ENCODE data around the gene FILIP1. TPM values are rescaled to one million over a fixed set of nuclear protein-coding genes. Genes with fewer than 3 reads are reported as not detected.

FILIP1 gene
- total and polyA plus RNA-seq, 2 of the 4 experiments (the other 2 are of a cell fraction): under 0.01 to 0.03 TPM

- no peaks in the 10 kb centered on the region for H3K4me1 ChIP-seq (ENCODE audit: control insufficient read depth, insufficient read depth, low read length)
- H2AFZ ChIP-seq (replicated peaks; ENCODE audit: low read length, poor library complexity): peak overlapping the region; percentile 89
- H3K4ac ChIP-seq (ENCODE audit: low read depth, low read length): no peak overlapping the region
- dilution Hi-C loops (cut with HindIII; ENCODE audit: low sequenced_read_pairs, unreplicated experiment): no loop called here
- no peak overlapping the region for H2AK9ac ChIP-seq (replicated peaks; ENCODE audit: low read depth, low read length, poor library complexity)
- H3K27me3 ChIP-seq (ENCODE audit: control insufficient read depth, insufficient read depth, low read length): no peaks in the 10 kb centered on the region
- H3K36me3 ChIP-seq (ENCODE audit: control insufficient read depth, insufficient read depth, low read length): no peaks in the 10 kb centered on the region
- intact Hi-C loops (cut with micrococcal nuclease): loop anchor here (10.0 kb wide), 1 partner anchor 470 kb away; no protein-coding TSS in a partner anchor
- H3K9ac ChIP-seq (ENCODE audit: low read depth, low read length): peak overlapping the region; percentile 46
- H2BK5ac ChIP-seq (ENCODE audit: low read depth, low read length, poor library complexity, severe bottlenecking): peak overlapping the region; percentile 19
- in situ Hi-C loops (cut with MboI; ENCODE audit: low sequenced_read_pairs): no loop called here
- ATAC-seq (ENCODE audit: low read depth) (no peak), DNase-seq (no peak)
- ChIA-PET POLR2A (ENCODE audit: unreplicated experiment) (no interaction called here), CTCF (interaction anchor here (1.7 kb wide), 1 partner anchor 18 kb away, joined by 4 read pairs; no protein-coding TSS in a partner anchor)
- no peak overlapping the region; the same call in 1 of the 2 replicates for H4K5ac ChIP-seq (ENCODE audit: low read depth, low read length)
- no peak for TF ChIP-seq RAD21 (IDR thresholded peaks at IDR 0.05; ENCODE audit: low read length)
- no peak for TF ChIP-seq FOS (IDR thresholded peaks at IDR 0.05; ENCODE audit: low read depth, low read length)
- no peak for TF ChIP-seq CHD1 (IDR thresholded peaks at IDR 0.05; ENCODE audit: low read depth, low read length)
- no peak for TF ChIP-seq ELK1 (IDR thresholded peaks at IDR 0.05; ENCODE audit: borderline replicate concordance, low read depth, low read length)
- TF ChIP-seq, protein P1, sequence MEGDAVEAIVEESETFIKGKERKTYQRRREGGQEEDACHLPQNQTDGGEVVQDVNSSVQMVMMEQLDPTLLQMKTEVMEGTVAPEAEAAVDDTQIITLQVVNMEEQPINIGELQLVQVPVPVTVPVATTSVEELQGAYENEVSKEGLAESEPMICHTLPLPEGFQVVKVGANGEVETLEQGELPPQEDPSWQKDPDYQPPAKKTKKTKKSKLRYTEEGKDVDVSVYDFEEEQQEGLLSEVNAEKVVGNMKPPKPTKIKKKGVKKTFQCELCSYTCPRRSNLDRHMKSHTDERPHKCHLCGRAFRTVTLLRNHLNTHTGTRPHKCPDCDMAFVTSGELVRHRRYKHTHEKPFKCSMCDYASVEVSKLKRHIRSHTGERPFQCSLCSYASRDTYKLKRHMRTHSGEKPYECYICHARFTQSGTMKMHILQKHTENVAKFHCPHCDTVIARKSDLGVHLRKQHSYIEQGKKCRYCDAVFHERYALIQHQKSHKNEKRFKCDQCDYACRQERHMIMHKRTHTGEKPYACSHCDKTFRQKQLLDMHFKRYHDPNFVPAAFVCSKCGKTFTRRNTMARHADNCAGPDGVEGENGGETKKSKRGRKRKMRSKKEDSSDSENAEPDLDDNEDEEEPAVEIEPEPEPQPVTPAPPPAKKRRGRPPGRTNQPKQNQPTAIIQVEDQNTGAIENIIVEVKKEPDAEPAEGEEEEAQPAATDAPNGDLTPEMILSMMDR (conservative IDR thresholded peaks at IDR 0.05; ENCODE audit: low read depth, low read length): no peak
- TF ChIP-seq RCOR1 (IDR thresholded peaks at IDR 0.05; ENCODE audit: insufficient replicate concordance, low read length): no peak
- peak overlapping the region; percentile 84 for H3K4me2 ChIP-seq (ENCODE audit: low read depth, low read length)
- no peak overlapping the region for H3K27ac ChIP-seq (ENCODE audit: insufficient read depth, low read length)
- TSS peak; percentile 72 for BruUV-seq (replicated peaks)
- H3K56ac ChIP-seq (ENCODE audit: extremely low read depth, insufficient read depth, low read length): 0 out of 2 replicates have a peak overlapping the region, but pooled peaks have one; percentile 63
- no peak overlapping the region for H3K18ac ChIP-seq (ENCODE audit: low read depth, low read length)
- 0% methylated on average over 1 of the region's 6 CpGs; no CpG with 5 or more reads in 1 of the 2 experiments for WGBS, 2 experiments (ENCODE audit: extremely low coverage in 2 of 2, insufficient read length in 1 of 2)
- peak overlapping the region; percentile 65 for H3K14ac ChIP-seq (replicated peaks; ENCODE audit: low read depth, low read length)
- H3K79me1 ChIP-seq (ENCODE audit: low read depth in 1 of 2, low read length in 2 of 2): peaks cover 0 to 9% of the 10 kb centered on the region in 2 experiments; a peak in 2 of 4 replicates
- peaks cover 19% of the 10 kb centered on the region for H4K20me1 ChIP-seq (ENCODE audit: insufficient read depth, low read length)
- H3K4me3 ChIP-seq (ENCODE audit: insufficient read depth, low read depth, low read length): peak overlapping the region; percentile 60
- H2AK5ac ChIP-seq (ENCODE audit: low read depth, low read length): no peak overlapping the region
- H3K23ac ChIP-seq (ENCODE audit: low read depth, low read length): peak overlapping the region; percentile 63; the same call in 1 of the 2 replicates
- H2BK20ac ChIP-seq (ENCODE audit: low read depth, low read length): no peak overlapping the region
- H4K8ac ChIP-seq (ENCODE audit: low read depth in 2 of 2, low read length in 2 of 2): peak overlapping the region in 1 of 2 experiments; percentile 53; a peak in 1 of 4 replicates
- H4K91ac ChIP-seq (ENCODE audit: insufficient read depth, low read depth, low read length): no peak overlapping the region
- H3K9me3 ChIP-seq (ENCODE audit: control insufficient read depth, insufficient read depth, low read length): no peaks in the 10 kb centered on the region
- H3K9me1 ChIP-seq (ENCODE audit: insufficient read depth, low read length): no peaks in the 10 kb centered on the region
- H2BK120ac ChIP-seq (ENCODE audit: low read depth, low read length): no peak overlapping the region
- H2BK15ac ChIP-seq (ENCODE audit: low read depth, low read length): no peak overlapping the region
These were observed 208.3 kb downstream of the FILIP1 start for GRCh38 chr6:75285283-75285639.

Measured in IMR-90 (cell line).